OCI-LY3 (cell line): Measurements from ENCODE around the gene TBATA.

ENCODE experiments used
- H2AFZ ChIP-seq: fragments of 200-600, 300-600 bp; shearing (Covaris generic); 2 replicates; pipeline ENCODE4 v1.6.0; 2014; ENCODE audit warnings: antibody characterized with exemption, low read depth, low read length
- H3K27ac ChIP-seq: fragments of 200-600, 300-600 bp; sonication (generic); 2 replicates; pipeline ENCODE4 v1.5.1; 2014; ENCODE audit warnings: mild to moderate bottlenecking, low read length, moderate library complexity, mixed read lengths
- H3K27me3 ChIP-seq: fragments of 200-600, 300-600 bp; sonication (generic); 2 replicates; pipeline ENCODE4 v1.6.1; 2014; ENCODE audit warnings: low read depth, low read length, mixed read lengths
- H3K36me3 ChIP-seq: fragments of 200-600, 300-600 bp; sonication (generic); replicated peaks from 2 replicates; pipeline ENCODE3; 2014; ENCODE audit warnings: low read depth, low read length, mixed read lengths
- H3K4me1 ChIP-seq: fragments of 300-600, 200-600 bp; sonication (generic); 2 replicates; pipeline ENCODE4 v1.6.1; 2014; ENCODE audit warnings: low read length, mixed read lengths
- H3K4me2 ChIP-seq: fragments of 200-600, 300-600 bp; sonication (generic); 2 replicates; pipeline ENCODE4 v1.6.1; 2014; ENCODE audit warnings: low read length, mixed read lengths
- H3K4me3 ChIP-seq: fragments of 300-600, 200-600 bp; sonication (generic); 2 replicates; pipeline ENCODE4 v1.5.1; 2014; ENCODE audit warnings: antibody characterized with exemption, mild to moderate bottlenecking, low read length, moderate library complexity
- H3K79me2 ChIP-seq: fragments of 300-600, 200-600 bp; shearing (Covaris generic); 2 replicates; pipeline ENCODE4 v1.6.1; 2014; ENCODE audit warnings: mild to moderate bottlenecking, low read length, mixed read lengths
- H3K9ac ChIP-seq: fragments of 300-600, 200-600 bp; shearing (Covaris generic); 2 replicates; pipeline ENCODE4 v1.6.0; 2014; ENCODE audit warnings: mild to moderate bottlenecking, low read length, moderate library complexity
- H3K9me3 ChIP-seq: fragments of 200-600, 300-600 bp; shearing (Covaris generic); 2 replicates; pipeline ENCODE4 v1.6.1; 2014; ENCODE audit warnings: low read length, mixed read lengths; ENCODE audit not compliant: insufficient read depth
- H4K20me1 ChIP-seq: fragments of 200-600, 300-600 bp; sonication (generic); 2 replicates; pipeline ENCODE4 v1.6.1; 2016; ENCODE audit warnings: low read length, mixed read lengths; ENCODE audit not compliant: insufficient read depth
- EZH2phosphoT487 ChIP-seq: fragments of 200-600 bp; shearing (Covaris generic); IDR thresholded peaks from 2 replicates; pipeline ENCODE4 v1.6.1; 2018; ENCODE audit warnings: antibody characterized with exemption, mixed run types, low read depth
- TF ChIP-seq, protein P1 (sequence below): fragments of 200-600, 300-600 bp; sonication (generic); IDR thresholded peaks from 2 replicates; pipeline ENCODE4 v1.5.1; 2014; ENCODE audit warnings: antibody characterized with exemption, low read length, low read depth

TBATA gene

DNA sequence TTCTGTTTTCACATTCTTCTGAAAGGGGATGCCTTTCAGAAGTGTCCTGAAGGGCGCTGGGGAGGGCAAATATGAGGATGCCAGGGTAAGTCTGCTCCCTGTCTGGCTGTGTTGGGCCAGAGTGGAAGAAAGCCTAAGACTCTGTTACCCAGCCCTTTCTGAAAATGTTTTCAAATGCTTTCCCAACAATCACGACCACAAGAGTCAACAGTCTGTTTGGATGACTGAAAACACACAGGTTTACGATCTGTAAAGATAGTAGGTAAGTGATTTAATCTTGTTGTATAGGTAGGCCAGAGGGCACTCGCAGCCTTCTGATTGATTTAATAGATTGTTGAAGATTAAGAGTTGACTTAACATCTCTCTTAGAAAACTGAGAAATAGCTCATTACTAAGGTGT, 43.7 kb upstream of the TBATA start:
- no peaks in the 10 kb centered on the region for H4K20me1 ChIP-seq
- no peak overlapping the region for H3K27ac ChIP-seq

DNA sequence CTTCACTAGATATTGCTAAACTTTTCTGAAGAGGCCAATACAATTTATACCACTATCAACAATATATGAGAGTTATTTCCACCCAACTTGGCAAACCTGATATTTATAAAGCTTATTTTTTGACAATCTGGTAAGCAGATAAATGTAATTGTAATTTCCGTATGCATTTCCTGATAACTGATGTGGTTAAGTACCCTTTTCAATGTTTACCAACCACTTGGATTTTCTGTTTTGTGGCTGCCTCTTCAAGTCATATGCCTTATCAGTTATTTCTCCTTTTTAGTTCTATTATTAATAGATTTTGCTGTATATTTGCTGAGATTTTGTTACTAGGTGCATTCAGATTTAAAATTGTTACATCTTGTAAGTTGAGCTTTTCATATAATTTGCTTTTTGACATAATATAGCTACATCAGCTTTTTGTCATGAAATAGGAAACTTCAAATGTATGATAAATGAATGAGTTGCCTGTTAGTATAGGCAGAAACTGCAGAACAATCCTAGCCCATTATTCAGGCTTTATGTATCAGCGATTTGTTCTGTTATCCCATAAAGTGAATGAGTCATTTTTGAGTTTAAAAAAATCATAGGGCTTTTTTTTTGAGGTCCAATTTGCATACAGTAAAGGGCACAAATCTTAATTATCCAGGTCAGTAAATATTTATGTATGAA, 42.0 kb upstream of the TBATA start:
- Histone ChIP-seq H3K79me2 (no peaks in the 10 kb centered on the region), H3K9me3 (no peaks in the 10 kb centered on the region), H3K4me2 (no peak overlapping the region), H2AFZ (no peak overlapping the region), H3K9ac (no peak overlapping the region), H3K4me3 (no peak overlapping the region), H3K27ac (no peak overlapping the region), H3K36me3 (no peaks in the 10 kb centered on the region), H4K20me1 (no peaks in the 10 kb centered on the region), H3K4me1 (no peaks in the 10 kb centered on the region), H3K27me3 (no peaks in the 10 kb centered on the region)
- TF ChIP-seq, protein P1, sequence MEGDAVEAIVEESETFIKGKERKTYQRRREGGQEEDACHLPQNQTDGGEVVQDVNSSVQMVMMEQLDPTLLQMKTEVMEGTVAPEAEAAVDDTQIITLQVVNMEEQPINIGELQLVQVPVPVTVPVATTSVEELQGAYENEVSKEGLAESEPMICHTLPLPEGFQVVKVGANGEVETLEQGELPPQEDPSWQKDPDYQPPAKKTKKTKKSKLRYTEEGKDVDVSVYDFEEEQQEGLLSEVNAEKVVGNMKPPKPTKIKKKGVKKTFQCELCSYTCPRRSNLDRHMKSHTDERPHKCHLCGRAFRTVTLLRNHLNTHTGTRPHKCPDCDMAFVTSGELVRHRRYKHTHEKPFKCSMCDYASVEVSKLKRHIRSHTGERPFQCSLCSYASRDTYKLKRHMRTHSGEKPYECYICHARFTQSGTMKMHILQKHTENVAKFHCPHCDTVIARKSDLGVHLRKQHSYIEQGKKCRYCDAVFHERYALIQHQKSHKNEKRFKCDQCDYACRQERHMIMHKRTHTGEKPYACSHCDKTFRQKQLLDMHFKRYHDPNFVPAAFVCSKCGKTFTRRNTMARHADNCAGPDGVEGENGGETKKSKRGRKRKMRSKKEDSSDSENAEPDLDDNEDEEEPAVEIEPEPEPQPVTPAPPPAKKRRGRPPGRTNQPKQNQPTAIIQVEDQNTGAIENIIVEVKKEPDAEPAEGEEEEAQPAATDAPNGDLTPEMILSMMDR, result no peak
- TF ChIP-seq EZH2phosphoT487, result no peak

More for the DNA sequence above, 43.7 kb upstream of the TBATA start:
- Histone ChIP-seq H3K9ac (no peak overlapping the region), H3K4me2 (no peak overlapping the region), H3K4me1 (no peaks in the 10 kb centered on the region), H3K79me2 (no peaks in the 10 kb centered on the region), H3K36me3 (no peaks in the 10 kb centered on the region), H3K4me3 (no peak overlapping the region), H3K9me3 (no peaks in the 10 kb centered on the region), H2AFZ (no peak overlapping the region), H3K27me3 (no peaks in the 10 kb centered on the region)
- TF ChIP-seq EZH2phosphoT487, result no peak
- TF ChIP-seq, protein P1, result no peak

DNA sequence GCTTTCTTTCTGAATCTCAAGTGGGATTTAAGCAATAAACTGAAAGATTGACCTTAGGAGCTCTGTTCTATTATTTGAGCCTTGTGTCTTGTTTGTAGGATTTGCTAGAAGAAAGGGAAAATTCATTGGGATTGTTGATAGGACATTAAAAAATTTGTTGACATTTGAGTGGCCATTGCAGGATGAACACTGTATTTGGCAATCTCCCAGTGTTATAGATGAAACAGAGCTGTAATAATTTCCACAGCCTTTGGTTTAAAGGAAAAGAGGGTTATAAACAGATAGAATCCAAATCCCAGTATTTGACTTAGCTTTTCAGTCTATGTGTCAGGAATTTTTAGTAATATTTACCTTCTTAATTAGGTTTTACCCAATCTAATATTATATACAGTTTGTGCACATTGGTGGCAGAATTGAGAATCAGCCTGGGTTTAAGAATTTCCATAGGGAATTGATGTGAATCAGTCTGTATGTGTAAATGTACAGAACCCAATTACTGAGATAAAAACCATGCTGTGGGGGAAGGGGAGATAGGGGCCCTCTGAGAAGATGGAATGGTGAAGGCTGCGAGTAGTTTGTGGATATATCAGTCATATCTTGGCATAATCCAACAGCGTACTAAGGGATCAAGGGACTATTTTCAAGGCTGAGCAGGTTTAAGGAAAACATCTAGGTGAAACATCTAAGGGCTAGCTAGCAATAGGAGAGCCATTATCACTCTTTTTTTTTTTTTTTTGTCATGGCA, 37.1 kb upstream of the TBATA start:
- Histone ChIP-seq H4K20me1 (no peaks in the 10 kb centered on the region), H3K4me3 (no peak overlapping the region), H3K9me3 (no peaks in the 10 kb centered on the region), H3K27ac (no peak overlapping the region), H3K79me2 (no peaks in the 10 kb centered on the region), H3K36me3 (no peaks in the 10 kb centered on the region), H3K9ac (no peak overlapping the region), H3K4me1 (no peaks in the 10 kb centered on the region), H3K4me2 (no peak overlapping the region), H3K27me3 (no peaks in the 10 kb centered on the region), H2AFZ (no peak overlapping the region)
- TF ChIP-seq, protein P1, result no peak
- TF ChIP-seq EZH2phosphoT487, result no peak

DNA sequence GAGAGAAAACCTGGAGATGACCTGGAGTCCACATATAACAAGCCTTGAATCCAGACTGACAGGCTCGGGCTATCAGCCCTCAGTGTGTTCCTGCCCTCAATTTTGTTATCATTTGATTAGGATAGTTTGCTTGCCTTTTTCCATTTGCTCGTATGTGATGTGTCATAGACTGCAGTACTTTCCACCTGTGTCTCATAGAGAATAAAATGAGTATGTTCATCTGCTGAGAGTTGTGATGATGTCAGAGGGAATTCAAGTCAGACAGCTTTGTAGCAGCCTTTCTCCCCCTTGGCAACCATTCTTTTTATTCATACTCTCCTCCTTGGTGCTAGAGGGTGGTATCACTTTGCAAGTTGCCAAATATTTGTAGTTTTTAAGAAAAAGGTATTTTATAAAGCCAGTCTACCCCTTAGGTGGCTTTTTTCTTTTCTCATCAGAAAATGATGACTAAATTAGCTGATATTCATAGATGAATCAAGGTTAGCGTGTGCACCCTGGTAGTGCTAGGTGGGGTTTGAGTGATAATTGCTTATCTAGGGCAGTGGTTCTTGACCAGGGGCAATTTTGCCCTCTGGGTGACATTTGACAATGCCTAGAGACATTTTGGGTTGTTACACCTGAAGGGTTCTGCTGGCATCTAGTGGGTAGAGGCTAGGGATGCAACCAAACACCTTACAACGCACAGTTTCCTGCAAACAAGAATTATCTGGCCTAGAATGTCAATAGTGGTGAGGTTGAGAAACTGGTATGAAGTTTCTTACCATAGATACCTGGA, 36.0 kb upstream of the TBATA start:
- H4K20me1 ChIP-seq, result no peaks in the 10 kb centered on the region
- no peaks in the 10 kb centered on the region for H3K9me3 ChIP-seq
- H3K4me3 ChIP-seq, result no peak overlapping the region
- H3K27ac ChIP-seq, result no peak overlapping the region
- H3K9ac ChIP-seq, result no peak overlapping the region
- H3K79me2 ChIP-seq, result no peaks in the 10 kb centered on the region
- no peak for TF ChIP-seq EZH2phosphoT487
- TF ChIP-seq, protein P1, result no peak
- H3K4me2 ChIP-seq, result no peak overlapping the region
- no peaks in the 10 kb centered on the region for H3K27me3 ChIP-seq
- no peak overlapping the region for H2AFZ ChIP-seq
- H3K4me1 ChIP-seq, result peaks cover 2% of the 10 kb centered on the region; the same call in 1 of the 2 replicates
- H3K36me3 ChIP-seq, result no peaks in the 10 kb centered on the region
